AG09319 (cell line): Measurements from ENCODE around the gene RPS6KL1.

ENCODE experiments used
- DNase-seq: peaks from one replicate; pipeline ENCODE4 v3.0.0-alpha.2; 2010; ENCODE audit warnings: low read depth; ENCODE audit errors: extremely low read depth
- CTCF ChIP-seq: IDR thresholded peaks from 2 replicates; pipeline ENCODE4 v1.5.1; 2011; ENCODE audit warnings: low read depth, mild to moderate bottlenecking, inconsistent platforms, low read length, moderate library complexity

The RPS6KL1 gene

DNA sequence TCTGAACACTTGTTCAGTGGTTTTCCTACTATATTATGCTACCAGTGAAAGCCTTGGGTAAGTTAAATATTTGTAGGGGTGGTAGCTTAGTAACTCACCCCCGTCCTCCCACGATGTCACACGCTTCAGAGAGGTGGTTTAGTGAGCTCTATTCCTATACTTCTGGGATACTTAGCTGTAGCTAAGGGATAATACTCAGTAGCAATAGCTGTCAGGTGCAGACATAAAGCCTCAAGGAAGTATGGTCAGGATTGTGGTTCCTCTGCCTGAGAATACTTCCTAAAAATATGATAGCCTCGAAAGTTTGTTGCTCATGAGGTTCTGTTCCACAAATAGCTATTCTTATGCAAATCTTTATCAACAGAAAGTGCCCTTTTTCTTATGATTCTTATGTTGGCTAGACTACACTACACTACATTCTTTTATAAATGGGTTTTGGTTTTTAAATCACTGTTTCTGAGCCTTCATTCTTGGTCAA, 29.4 kb downstream of the RPS6KL1 start:
- no peak for TF ChIP-seq CTCF
- no peak for DNase-seq

DNA sequence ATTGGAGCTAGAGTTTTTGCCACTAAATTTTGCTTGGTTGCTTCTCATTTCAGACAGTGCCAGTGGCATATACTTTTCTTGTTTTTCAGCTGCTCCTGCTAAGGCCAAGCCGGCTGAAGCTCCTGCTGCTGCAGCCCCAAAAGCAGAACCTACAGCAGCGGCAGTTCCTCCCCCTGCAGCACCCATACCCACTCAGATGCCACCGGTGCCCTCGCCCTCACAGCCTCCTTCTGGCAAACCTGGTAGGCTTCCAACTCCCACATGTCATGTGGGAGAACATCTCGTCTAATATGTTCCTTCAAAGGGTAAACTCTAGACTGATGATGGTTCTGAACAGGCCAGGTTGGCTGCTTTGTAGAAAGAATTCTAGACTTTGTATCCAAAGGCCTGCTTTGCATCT, 30.3 kb downstream of the RPS6KL1 start:
- no peak for DNase-seq
- TF ChIP-seq CTCF = no peak

- TF ChIP-seq CTCF = no peak
- DNase-seq = no peak
Observed at GRCh38 chr14:74891870-74892269, 31.2 kb downstream of the RPS6KL1 start.

DNA sequence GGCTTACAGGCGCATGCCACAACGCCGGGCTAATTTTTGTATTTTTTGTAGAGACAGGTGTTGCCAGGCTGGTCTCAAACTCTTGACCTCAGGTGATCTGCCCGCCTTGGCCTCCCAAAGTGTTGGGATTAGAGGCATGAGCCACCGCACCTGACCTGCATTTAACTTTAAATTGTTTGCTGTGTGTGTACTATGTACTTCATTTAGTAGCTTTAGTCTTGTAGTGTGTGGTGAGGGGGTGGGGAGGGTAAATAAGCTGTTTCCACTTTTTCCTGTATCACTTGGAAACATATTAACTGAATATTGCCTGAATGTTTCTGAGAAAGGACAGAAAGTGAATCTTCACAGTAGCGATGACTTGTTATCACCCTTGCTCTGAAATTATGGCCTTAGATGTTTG, 32.8 kb downstream of the RPS6KL1 start:
- TF ChIP-seq CTCF = no peak
- DNase-seq = no peak

DNA sequence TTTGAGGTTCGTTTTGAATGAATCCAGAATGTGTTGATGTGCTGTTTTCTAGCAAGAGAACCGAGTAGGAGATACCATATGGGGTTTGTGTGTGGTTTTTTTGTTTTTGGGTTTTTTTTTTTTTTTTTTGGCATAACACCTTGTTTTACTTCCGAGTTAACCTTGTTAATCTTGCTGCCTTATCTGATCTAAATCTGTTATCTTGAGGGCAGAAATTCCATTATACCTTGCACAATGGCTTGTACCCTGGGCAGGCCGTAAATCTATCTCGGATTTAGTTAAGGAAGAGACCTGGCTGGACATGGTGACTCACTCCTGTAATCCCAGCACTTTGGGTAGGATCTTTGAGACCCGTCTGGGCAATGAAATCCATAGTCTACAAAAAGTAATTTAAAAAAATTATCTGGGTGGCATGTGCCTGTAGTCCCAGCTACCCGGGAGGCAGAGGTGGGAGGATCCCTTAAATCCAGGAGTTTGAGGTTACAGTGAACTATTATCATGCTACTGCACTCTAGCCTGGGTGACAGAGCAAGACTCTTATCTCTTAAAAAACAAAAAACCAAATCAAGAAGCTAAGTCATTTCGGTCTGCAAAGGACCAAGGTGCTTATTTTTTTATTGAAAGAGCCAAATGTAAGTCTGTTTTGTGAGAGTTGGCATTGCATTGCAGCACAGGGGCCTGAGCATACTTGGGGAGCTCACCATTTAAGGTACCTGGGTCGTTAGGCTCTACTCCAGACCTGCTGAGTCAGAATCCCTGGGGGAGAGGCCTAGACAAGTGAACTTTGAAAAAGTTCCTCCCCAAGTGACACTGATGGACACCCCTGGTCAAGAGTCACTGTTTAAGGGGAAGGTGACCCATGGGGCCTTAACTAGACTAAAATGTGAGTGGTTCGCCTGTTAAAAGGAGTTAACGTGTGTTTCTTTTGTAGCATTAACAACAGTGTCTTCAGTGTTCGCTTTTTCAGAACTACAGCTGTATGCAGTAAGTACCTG, 34.6 kb downstream of the RPS6KL1 start:
- DNase-seq = no peak
- TF ChIP-seq CTCF = no peak

- DNase-seq = peak; percentile 92
- no peak for TF ChIP-seq CTCF
Observed at GRCh38 chr14:74886001-74886400, 37.1 kb downstream of the RPS6KL1 start.

GRCh38 chr14:74882103-74882920, 40.7 kb downstream of the RPS6KL1 start:
- no peak for TF ChIP-seq CTCF
- DNase-seq = no peak
